ENCODE results near the gene OSBPL5.

GRCh38 chr11:3201112-3201581 is 36.0 kb upstream of the OSBPL5 start:
- TF ChIP-seq EZH2phosphoT487 (IDR thresholded peaks at IDR 0.05) (no peak), EZH2 (IDR thresholded peaks at IDR 0.05) (no peak)
- TF ChIP-seq, protein P1, sequence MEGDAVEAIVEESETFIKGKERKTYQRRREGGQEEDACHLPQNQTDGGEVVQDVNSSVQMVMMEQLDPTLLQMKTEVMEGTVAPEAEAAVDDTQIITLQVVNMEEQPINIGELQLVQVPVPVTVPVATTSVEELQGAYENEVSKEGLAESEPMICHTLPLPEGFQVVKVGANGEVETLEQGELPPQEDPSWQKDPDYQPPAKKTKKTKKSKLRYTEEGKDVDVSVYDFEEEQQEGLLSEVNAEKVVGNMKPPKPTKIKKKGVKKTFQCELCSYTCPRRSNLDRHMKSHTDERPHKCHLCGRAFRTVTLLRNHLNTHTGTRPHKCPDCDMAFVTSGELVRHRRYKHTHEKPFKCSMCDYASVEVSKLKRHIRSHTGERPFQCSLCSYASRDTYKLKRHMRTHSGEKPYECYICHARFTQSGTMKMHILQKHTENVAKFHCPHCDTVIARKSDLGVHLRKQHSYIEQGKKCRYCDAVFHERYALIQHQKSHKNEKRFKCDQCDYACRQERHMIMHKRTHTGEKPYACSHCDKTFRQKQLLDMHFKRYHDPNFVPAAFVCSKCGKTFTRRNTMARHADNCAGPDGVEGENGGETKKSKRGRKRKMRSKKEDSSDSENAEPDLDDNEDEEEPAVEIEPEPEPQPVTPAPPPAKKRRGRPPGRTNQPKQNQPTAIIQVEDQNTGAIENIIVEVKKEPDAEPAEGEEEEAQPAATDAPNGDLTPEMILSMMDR (IDR thresholded peaks at IDR 0.05) = no peak
